Activated CD4-positive, alpha-beta memory T cell treated with anti-CD3 and anti-CD28 coated beads for 36 hours (primary cell): ENCODE measurements around the gene FAM53B. TPM values are rescaled to one million over a fixed set of nuclear protein-coding genes. Genes with fewer than 3 reads are reported as not detected.

Experiments used
- CTCF ChIA-PET: fragments of 350-600 bp; sonication (Branson Sonifier 250); formaldehyde crosslinking; loops from one replicate; lab custom pipeline; 2021; ENCODE audit warnings: antibody characterized with exemption, inconsistent platforms; lab: Charles Lee
- POLR2A ChIA-PET: fragments of 350-600 bp; sonication (Branson Sonifier 250); formaldehyde crosslinking; loops from one replicate; lab custom pipeline; 2021; ENCODE audit warnings: antibody characterized with exemption; lab: Charles Lee
- DNase-seq: peaks from one replicate; pipeline ENCODE4 v3.0.0-alpha.2; 2020
- H3K27ac Mint-ChIP-seq: one replicate; pipeline ENCODE4 v1.8.0; 2021; ENCODE audit warnings: mixed read lengths
- H3K27me3 Mint-ChIP-seq: one replicate; pipeline ENCODE4 v1.8.0; 2021; ENCODE audit warnings: mixed read lengths
- H3K36me3 Mint-ChIP-seq: one replicate; pipeline ENCODE4 v1.8.0; 2021; ENCODE audit warnings: mixed read lengths
- H3K4me1 Mint-ChIP-seq: one replicate; pipeline ENCODE4 v1.8.0; 2021; ENCODE audit warnings: low read depth, mixed read lengths
- H3K4me3 Mint-ChIP-seq: one replicate; pipeline ENCODE4 v1.8.0; 2021; ENCODE audit warnings: mild to moderate bottlenecking, mixed read lengths
- H3K9me3 Mint-ChIP-seq: one replicate; pipeline ENCODE4 v1.8.0; 2021; ENCODE audit warnings: mixed read lengths
- intact Hi-C: fragments of 100-400 bp; cut with micrococcal nuclease; formaldehyde crosslinking; loops from one replicate; pipeline ENCODE4 v1.15.1; 2023
- total RNA-seq, 2 experiments: library from RNA; stranded (reverse); gene quantifications; one replicate each; pipeline ENCODE4 v1.2.3, GENCODE V29; 2021

Gene FAM53B
- total RNA-seq, 2 experiments from 2014 or later, result 25.3 to 25.5 TPM

GRCh38 chr10:124701038-124701365 is 43.2 kb downstream of the FAM53B start:
- no peak for DNase-seq
- H3K27me3 Mint-ChIP-seq, result no peaks in the 10 kb centered on the region
- ChIA-PET POLR2A (interaction anchor here (0.8 to 2.7 kb wide), 4 partner anchors 12 to 30 kb away, joined by 3 to 39 read pairs (median 13); no protein-coding TSS in a partner anchor), CTCF (interaction anchor here (1.9 to 3.1 kb wide), 4 partner anchors 12 to 53 kb away, joined by 4 to 30 read pairs (median 22); no protein-coding TSS in a partner anchor)
- H3K4me1 Mint-ChIP-seq, result peaks cover 100% of the 10 kb centered on the region
- no peaks in the 10 kb centered on the region for H3K9me3 Mint-ChIP-seq
- H3K4me3 Mint-ChIP-seq, result no peak overlapping the region
- intact Hi-C loops, result no loop called here
- H3K27ac Mint-ChIP-seq, result peak overlapping the region; percentile 95
- peaks cover 33% of the 10 kb centered on the region for H3K36me3 Mint-ChIP-seq

GRCh38 chr10:124700293-124701037 is 43.7 kb downstream of the FAM53B start:
- no peaks in the 10 kb centered on the region for H3K9me3 Mint-ChIP-seq
- ChIA-PET CTCF (interaction anchor here (1.4 to 3.1 kb wide), 5 partner anchors 12 to 53 kb away, joined by 3 to 30 read pairs (median 16); no protein-coding TSS in a partner anchor), POLR2A (interaction anchor here (0.9 to 2.7 kb wide), 3 partner anchors 11 to 17 kb away, joined by 3 to 39 read pairs (median 23); no protein-coding TSS in a partner anchor)
- peaks cover 31% of the 10 kb centered on the region for H3K36me3 Mint-ChIP-seq
- no peak for DNase-seq
- peak overlapping the region; percentile 97 for H3K27ac Mint-ChIP-seq
- intact Hi-C loops, result no loop called here
- peaks cover 100% of the 10 kb centered on the region for H3K4me1 Mint-ChIP-seq
- H3K27me3 Mint-ChIP-seq, result no peaks in the 10 kb centered on the region
- H3K4me3 Mint-ChIP-seq, result no peak overlapping the region

- Mint-ChIP-seq H3K36me3 (peaks cover 36% of the 10 kb centered on the region), H3K27me3 (no peaks in the 10 kb centered on the region), H3K27ac (peak overlapping the region; percentile 97), H3K4me3 (no peak overlapping the region), H3K9me3 (no peaks in the 10 kb centered on the region), H3K4me1 (peaks cover 100% of the 10 kb centered on the region)
- intact Hi-C loops, result no loop called here
- CTCF ChIA-PET, result interaction anchor here (1.4 to 2.8 kb wide), 3 partner anchors 18 to 52 kb away, joined by 3 to 30 read pairs (median 4); no protein-coding TSS in a partner anchor
- no peak for DNase-seq
- POLR2A ChIA-PET, result interaction anchor here (2.7 kb wide), 1 partner anchor 10 kb away, joined by 23 read pairs; no protein-coding TSS in a partner anchor
These were observed 44.5 kb downstream of the FAM53B start for GRCh38 chr10:124699471-124700292.

- POLR2A ChIA-PET, result interaction anchor here (2.6 to 3.3 kb wide), 3 partner anchors 10 to 24 kb away, joined by 26 to 88 read pairs (median 34); no protein-coding TSS in a partner anchor
- Mint-ChIP-seq H3K4me3 (no peak overlapping the region), H3K27ac (peak overlapping the region; percentile 97), H3K27me3 (no peaks in the 10 kb centered on the region), H3K4me1 (peaks cover 100% of the 10 kb centered on the region), H3K9me3 (no peaks in the 10 kb centered on the region), H3K36me3 (peaks cover 35% of the 10 kb centered on the region)
- CTCF ChIA-PET, result interaction anchor here (0.8 to 3.1 kb wide), 3 partner anchors 10 to 43 kb away, joined by 4 to 37 read pairs (median 4); no protein-coding TSS in a partner anchor
- intact Hi-C loops, result no loop called here
- no peak for DNase-seq
These were observed 45.4 kb downstream of the FAM53B start for GRCh38 chr10:124698545-124699469.

- peak; percentile 75 for DNase-seq
- Mint-ChIP-seq H3K27ac (peak overlapping the region; percentile 97), H3K36me3 (peaks cover 35% of the 10 kb centered on the region), H3K4me3 (peak overlapping the region; percentile 26), H3K27me3 (no peaks in the 10 kb centered on the region), H3K9me3 (no peaks in the 10 kb centered on the region), H3K4me1 (peaks cover 100% of the 10 kb centered on the region)
- POLR2A ChIA-PET, result interaction anchor here (2.0 to 3.3 kb wide), 5 partner anchors 9 to 44 kb away, joined by 13 to 88 read pairs (median 26); no protein-coding TSS in a partner anchor
- CTCF ChIA-PET, result interaction anchor here (0.8 to 3.1 kb wide), 5 partner anchors 9 to 50 kb away, joined by 4 to 37 read pairs (median 12); no protein-coding TSS in a partner anchor
- intact Hi-C loops, result loop anchor here (2.0 kb wide), 1 partner anchor 43 kb away; no protein-coding TSS in a partner anchor
These were observed 46.2 kb downstream of the FAM53B start for GRCh38 chr10:124697837-124698544.

- DNase-seq, result no peak
- Mint-ChIP-seq H3K27ac (peak overlapping the region; percentile 97), H3K9me3 (no peaks in the 10 kb centered on the region), H3K4me1 (peaks cover 97% of the 10 kb centered on the region), H3K27me3 (no peaks in the 10 kb centered on the region), H3K4me3 (peak overlapping the region; percentile 69), H3K36me3 (peaks cover 31% of the 10 kb centered on the region)
- CTCF ChIA-PET, result interaction anchor here (0.8 to 3.1 kb wide), 8 partner anchors 8 to 49 kb away, joined by 4 to 37 read pairs (median 10); no protein-coding TSS in a partner anchor
- intact Hi-C loops, result loop anchor here (2.0 kb wide), 1 partner anchor 43 kb away; no protein-coding TSS in a partner anchor
- POLR2A ChIA-PET, result interaction anchor here (0.8 to 3.3 kb wide), 8 partner anchors 8 to 104 kb away, joined by 3 to 88 read pairs (median 17); partner anchors contain the start of gene ABRAXAS2
These were observed 46.7 kb downstream of the FAM53B start for GRCh38 chr10:124697443-124697836.

GRCh38 chr10:124696446-124697392 is 47.5 kb downstream of the FAM53B start:
- peak overlapping the region; percentile 69 for H3K4me3 Mint-ChIP-seq
- H3K36me3 Mint-ChIP-seq, result peaks cover 32% of the 10 kb centered on the region
- H3K27me3 Mint-ChIP-seq, result no peaks in the 10 kb centered on the region
- peak; percentile 66 for DNase-seq
- H3K27ac Mint-ChIP-seq, result peak overlapping the region; percentile 97
- H3K9me3 Mint-ChIP-seq, result no peaks in the 10 kb centered on the region
- intact Hi-C loops, result loop anchor here (1.0 to 2.0 kb wide), 3 partner anchors 8 to 44 kb away; no protein-coding TSS in a partner anchor
- CTCF ChIA-PET, result interaction anchor here (0.7 to 3.1 kb wide), 10 partner anchors 9 to 131 kb away, joined by 3 to 37 read pairs (median 8); no protein-coding TSS in a partner anchor
- H3K4me1 Mint-ChIP-seq, result peaks cover 94% of the 10 kb centered on the region
- POLR2A ChIA-PET, result interaction anchor here (0.8 to 3.3 kb wide), 16 partner anchors 8 to 105 kb away, joined by 3 to 88 read pairs (median 4); partner anchors contain the start of gene ABRAXAS2

GRCh38 chr10:124695259-124695658 is 48.9 kb downstream of the FAM53B start:
- H3K4me3 Mint-ChIP-seq, result peak overlapping the region; percentile 40
- intact Hi-C loops, result no loop called here
- no peaks in the 10 kb centered on the region for H3K9me3 Mint-ChIP-seq
- peaks cover 35% of the 10 kb centered on the region for H3K36me3 Mint-ChIP-seq
- H3K27ac Mint-ChIP-seq, result peak overlapping the region; percentile 97
- ChIA-PET POLR2A (interaction anchor here (1.4 to 3.3 kb wide), 4 partner anchors 17 to 41 kb away, joined by 3 to 88 read pairs (median 16); no protein-coding TSS in a partner anchor), CTCF (interaction anchor here (2.1 to 3.1 kb wide), 3 partner anchors 23 to 47 kb away, joined by 9 to 37 read pairs (median 37); no protein-coding TSS in a partner anchor)
- H3K4me1 Mint-ChIP-seq, result peaks cover 91% of the 10 kb centered on the region
- no peaks in the 10 kb centered on the region for H3K27me3 Mint-ChIP-seq
- DNase-seq, result no peak
